ENCODE results near the gene ADM2. TPM values are rescaled to one million over a fixed set of nuclear protein-coding genes. Genes with fewer than 3 reads are reported as not detected.

ADM2 gene
- total RNA-seq, 6 experiments from 2014 or later, result 0.91 to 3.4 (median 1.2) TPM

DNA sequence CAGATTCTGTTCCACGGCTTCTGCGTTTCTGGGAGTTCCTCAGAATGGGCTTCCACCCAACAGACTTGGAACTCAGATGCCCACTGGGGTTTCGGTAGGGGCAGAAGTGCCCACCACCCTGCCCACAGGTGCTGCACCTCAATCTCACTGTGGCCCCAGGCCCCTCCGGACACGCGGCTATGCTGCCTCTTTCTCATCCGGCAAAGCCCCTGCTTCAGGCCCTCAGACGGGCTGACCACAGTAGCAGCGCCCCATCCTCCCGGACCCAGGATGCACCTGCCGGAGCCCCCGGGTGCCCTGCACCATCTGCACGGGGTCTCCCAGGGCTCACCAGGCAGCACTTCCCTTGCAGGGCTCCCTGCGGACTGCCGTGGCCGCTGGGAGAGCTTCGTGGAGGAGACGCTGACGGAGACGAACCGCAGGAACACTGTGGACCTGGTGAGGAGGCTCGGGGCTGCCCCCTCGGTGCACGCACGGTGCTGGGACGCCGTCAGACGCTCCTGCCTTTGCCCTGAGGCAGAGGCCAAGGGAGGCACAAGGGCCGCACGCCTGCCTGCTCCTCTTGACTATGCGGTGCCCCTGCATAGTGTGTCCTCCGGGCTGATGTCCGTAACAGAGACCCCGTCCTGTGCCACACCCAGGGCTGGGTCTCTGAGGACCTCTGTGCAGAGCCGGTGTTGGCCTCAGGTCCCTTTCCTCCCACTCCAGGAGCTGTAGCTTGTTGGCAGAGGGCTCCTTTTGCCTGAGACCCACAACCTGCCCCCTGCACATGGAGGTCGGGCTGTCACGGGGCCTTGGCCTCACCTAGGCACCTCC, 45.1 kb upstream of the ADM2 start:
- TF ChIP-seq, protein P1, sequence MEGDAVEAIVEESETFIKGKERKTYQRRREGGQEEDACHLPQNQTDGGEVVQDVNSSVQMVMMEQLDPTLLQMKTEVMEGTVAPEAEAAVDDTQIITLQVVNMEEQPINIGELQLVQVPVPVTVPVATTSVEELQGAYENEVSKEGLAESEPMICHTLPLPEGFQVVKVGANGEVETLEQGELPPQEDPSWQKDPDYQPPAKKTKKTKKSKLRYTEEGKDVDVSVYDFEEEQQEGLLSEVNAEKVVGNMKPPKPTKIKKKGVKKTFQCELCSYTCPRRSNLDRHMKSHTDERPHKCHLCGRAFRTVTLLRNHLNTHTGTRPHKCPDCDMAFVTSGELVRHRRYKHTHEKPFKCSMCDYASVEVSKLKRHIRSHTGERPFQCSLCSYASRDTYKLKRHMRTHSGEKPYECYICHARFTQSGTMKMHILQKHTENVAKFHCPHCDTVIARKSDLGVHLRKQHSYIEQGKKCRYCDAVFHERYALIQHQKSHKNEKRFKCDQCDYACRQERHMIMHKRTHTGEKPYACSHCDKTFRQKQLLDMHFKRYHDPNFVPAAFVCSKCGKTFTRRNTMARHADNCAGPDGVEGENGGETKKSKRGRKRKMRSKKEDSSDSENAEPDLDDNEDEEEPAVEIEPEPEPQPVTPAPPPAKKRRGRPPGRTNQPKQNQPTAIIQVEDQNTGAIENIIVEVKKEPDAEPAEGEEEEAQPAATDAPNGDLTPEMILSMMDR (IDR thresholded peaks at IDR 0.05), result no peak
- no peak for DNase-seq
- Mint-ChIP-seq H3K36me3 (ENCODE audit: low read depth) (no peaks in the 10 kb centered on the region; the same call in 1 of the 2 replicates), H3K4me3 (no peak overlapping the region), H3K27me3 (ENCODE audit: insufficient read depth) (peaks cover 5% of the 10 kb centered on the region; the same call in 1 of the 2 replicates), H3K9me3 (no peaks in the 10 kb centered on the region), H3K27ac (no peak overlapping the region), H3K4me1 (ENCODE audit: low read depth) (no peaks in the 10 kb centered on the region)

GRCh38 chr22:50436841-50437341, 44.5 kb upstream of the ADM2 start:
- Mint-ChIP-seq H3K27ac (no peak overlapping the region), H3K4me1 (ENCODE audit: low read depth) (no peaks in the 10 kb centered on the region)

DNA sequence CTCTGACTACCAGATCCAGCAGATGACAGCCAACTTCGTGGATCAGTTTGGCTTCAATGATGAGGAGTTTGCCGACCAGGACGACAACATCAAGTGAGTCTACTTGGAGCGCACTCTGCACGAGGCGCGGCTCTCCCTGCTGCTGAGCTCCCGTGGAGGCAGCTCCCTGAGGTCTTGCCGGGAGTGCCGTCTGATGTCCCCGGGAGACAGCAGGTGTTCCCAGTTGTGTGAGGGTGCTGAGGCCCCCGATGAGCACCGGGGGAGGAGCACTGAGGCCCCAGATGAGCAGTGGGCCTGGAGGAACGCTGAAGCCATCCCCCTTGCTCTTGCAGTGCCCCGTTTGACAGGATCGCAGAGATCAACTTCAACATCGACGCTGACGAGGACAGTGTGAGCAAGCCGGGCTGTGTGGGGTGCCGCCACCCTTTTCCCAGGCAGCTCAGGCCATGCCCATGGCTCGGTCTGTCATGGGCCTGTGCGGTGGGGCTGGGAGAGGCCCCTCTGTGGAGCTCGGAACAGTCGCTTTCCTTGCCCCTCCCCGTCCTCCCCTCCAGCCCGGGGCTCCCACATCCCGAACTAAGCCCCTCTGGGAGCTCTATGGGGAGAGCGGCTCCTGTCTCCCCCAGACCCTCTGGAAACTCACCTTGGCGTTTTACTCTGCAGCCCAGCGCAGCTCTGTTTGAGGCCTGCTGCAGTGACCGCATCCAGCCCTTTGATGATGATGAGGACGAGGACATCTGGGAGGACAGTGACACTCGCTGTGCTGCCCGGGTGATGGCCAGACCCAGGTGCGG, 43.6 kb upstream of the ADM2 start:
- TF ChIP-seq, protein P1 (IDR thresholded peaks at IDR 0.05), result no peak
- H3K4me1 Mint-ChIP-seq (ENCODE audit: low read depth), result no peaks in the 10 kb centered on the region
- no peaks in the 10 kb centered on the region; the same call in 1 of the 2 replicates for H3K36me3 Mint-ChIP-seq (ENCODE audit: low read depth)
- no peak overlapping the region for H3K27ac Mint-ChIP-seq
- no peaks in the 10 kb centered on the region for H3K9me3 Mint-ChIP-seq
- H3K4me3 Mint-ChIP-seq, result no peak overlapping the region
- peaks cover 8% of the 10 kb centered on the region for H3K27me3 Mint-ChIP-seq (ENCODE audit: insufficient read depth)
- DNase-seq, result no peak

More at GRCh38 chr22:50436841-50437341, 44.5 kb upstream of the ADM2 start:
- no peak overlapping the region for H3K4me3 Mint-ChIP-seq
- H3K27me3 Mint-ChIP-seq (ENCODE audit: insufficient read depth), result peaks cover 5% of the 10 kb centered on the region; the same call in 1 of the 2 replicates
- no peaks in the 10 kb centered on the region; the same call in 1 of the 2 replicates for H3K36me3 Mint-ChIP-seq (ENCODE audit: low read depth)
- TF ChIP-seq, protein P1 (IDR thresholded peaks at IDR 0.05), result no peak
- DNase-seq, result no peak
- H3K9me3 Mint-ChIP-seq, result no peaks in the 10 kb centered on the region

- Mint-ChIP-seq H3K9me3 (no peaks in the 10 kb centered on the region), H3K27ac (no peak overlapping the region), H3K27me3 (ENCODE audit: insufficient read depth) (peaks cover 8% of the 10 kb centered on the region), H3K4me1 (ENCODE audit: low read depth) (peaks cover 5% of the 10 kb centered on the region; the same call in 1 of the 2 replicates), H3K36me3 (ENCODE audit: low read depth) (no peaks in the 10 kb centered on the region; the same call in 1 of the 2 replicates), H3K4me3 (no peak overlapping the region)
- TF ChIP-seq, protein P1 (IDR thresholded peaks at IDR 0.05), result no peak
- no peak for DNase-seq
Measured at GRCh38 chr22:50438305-50439275, 42.8 kb upstream of the ADM2 start.
